Testis (tissue), 2 donors: ENCODE measurements around the gene PDIA4.

Experiments used
- POLR2A ChIP-seq: fragments of 450-650 bp; IDR thresholded peaks from one replicate; pipeline ENCODE4 v1.6.1; 2017; ENCODE audit warnings: antibody characterized with exemption, mild to moderate bottlenecking, moderate library complexity
- TF ChIP-seq, protein P1 (sequence below), 3 experiments: fragments of 450-650 bp in 2 of 3; fragments of 200-600 bp in 1 of 3; sonication (generic) in 1 of 3; IDR thresholded peaks; one replicate each; pipeline ENCODE4 v1.5.1; 2016 to 2019; ENCODE audit warnings: antibody characterized with exemption in 3 of 3, mild to moderate bottlenecking in 2 of 3, moderate library complexity in 1 of 3

DNA sequence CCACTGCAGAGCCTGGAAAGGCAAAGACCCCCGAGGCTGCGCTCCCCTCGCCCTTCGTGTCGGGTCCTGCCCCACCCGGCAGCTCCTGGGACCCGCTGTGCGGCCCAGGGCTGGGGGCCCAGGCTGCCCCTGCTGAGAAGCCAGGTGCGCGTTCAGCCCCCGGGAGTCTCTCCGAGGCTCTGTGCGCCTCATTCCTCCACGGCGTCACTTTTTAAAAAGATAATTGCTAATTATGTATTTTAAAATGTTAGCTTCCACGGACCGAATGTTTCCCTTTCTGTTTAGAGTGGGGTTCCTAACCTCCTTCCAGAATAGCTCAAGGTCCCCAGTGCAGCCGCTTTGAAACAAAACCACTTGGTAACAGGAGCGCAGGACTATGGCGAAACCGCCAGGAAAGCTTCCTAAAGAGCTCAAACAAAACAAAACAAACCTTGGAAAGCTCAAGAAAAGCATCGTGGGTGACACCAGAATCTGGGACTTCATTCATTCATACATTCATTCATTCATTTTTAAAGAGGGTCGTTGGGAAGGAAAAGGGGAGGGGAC, 45.6 kb downstream of the PDIA4 start:
- TF ChIP-seq, protein P1, sequence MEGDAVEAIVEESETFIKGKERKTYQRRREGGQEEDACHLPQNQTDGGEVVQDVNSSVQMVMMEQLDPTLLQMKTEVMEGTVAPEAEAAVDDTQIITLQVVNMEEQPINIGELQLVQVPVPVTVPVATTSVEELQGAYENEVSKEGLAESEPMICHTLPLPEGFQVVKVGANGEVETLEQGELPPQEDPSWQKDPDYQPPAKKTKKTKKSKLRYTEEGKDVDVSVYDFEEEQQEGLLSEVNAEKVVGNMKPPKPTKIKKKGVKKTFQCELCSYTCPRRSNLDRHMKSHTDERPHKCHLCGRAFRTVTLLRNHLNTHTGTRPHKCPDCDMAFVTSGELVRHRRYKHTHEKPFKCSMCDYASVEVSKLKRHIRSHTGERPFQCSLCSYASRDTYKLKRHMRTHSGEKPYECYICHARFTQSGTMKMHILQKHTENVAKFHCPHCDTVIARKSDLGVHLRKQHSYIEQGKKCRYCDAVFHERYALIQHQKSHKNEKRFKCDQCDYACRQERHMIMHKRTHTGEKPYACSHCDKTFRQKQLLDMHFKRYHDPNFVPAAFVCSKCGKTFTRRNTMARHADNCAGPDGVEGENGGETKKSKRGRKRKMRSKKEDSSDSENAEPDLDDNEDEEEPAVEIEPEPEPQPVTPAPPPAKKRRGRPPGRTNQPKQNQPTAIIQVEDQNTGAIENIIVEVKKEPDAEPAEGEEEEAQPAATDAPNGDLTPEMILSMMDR (IDR thresholded peaks at IDR 0.05): no peak
- no peak for TF ChIP-seq POLR2A
